GM23338 (cell line): ENCODE measurements around the gene RETNLB. TPM values are rescaled to one million over a fixed set of nuclear protein-coding genes. Genes with fewer than 3 reads are reported as not detected.

ENCODE experiments used
- ATAC-seq: fragments of 200-7000 bp; cut with Tn5 transposase; 3 replicates; pipeline ENCODE4 v1.9.1; 2020
- DNase-seq: peaks from one replicate; pipeline ENCODE4 v3.0.0-alpha.2; 2015; ENCODE audit warnings: low spot score
- H2AFZ ChIP-seq: fragments of 200-600 bp; sonication (generic); 2 replicates; pipeline ENCODE4 v1.8.0; 2016; ENCODE audit warnings: antibody characterized with exemption, mild to moderate bottlenecking, moderate library complexity
- H3F3A ChIP-seq: fragments of 200-600 bp; sonication (generic); replicated peaks from 2 replicates; pipeline ENCODE4 v1.8.0; 2017; ENCODE audit warnings: antibody characterized with exemption, mixed run types, low read depth
- H3K27ac ChIP-seq: fragments of 200-600 bp; sonication (generic); 2 replicates; pipeline ENCODE4 v1.6.1; 2016; ENCODE audit warnings: low read depth
- H3K27me3 ChIP-seq: fragments of 200-600 bp; sonication (generic); 2 replicates; pipeline ENCODE4 v1.8.0; 2016; ENCODE audit warnings: mild to moderate bottlenecking, mixed run types, moderate library complexity; ENCODE audit not compliant: insufficient read depth
- H3K36me3 ChIP-seq: fragments of 200-600 bp; sonication (generic); 2 replicates; pipeline ENCODE4 v1.8.0; 2016; ENCODE audit warnings: mild to moderate bottlenecking; ENCODE audit not compliant: insufficient read depth
- H3K4me1 ChIP-seq: fragments of 200-600 bp; sonication (generic); 2 replicates; pipeline ENCODE4 v1.8.0; 2016; ENCODE audit warnings: mild to moderate bottlenecking, moderate library complexity; ENCODE audit not compliant: insufficient read depth
- H3K4me2 ChIP-seq: fragments of 200-600 bp; sonication (generic); 2 replicates; pipeline ENCODE4 v1.7.1; 2017; ENCODE audit warnings: mixed run types
- H3K4me3 ChIP-seq: fragments of 200-600 bp; sonication (generic); 2 replicates; pipeline ENCODE4 v1.6.1; 2016; ENCODE audit warnings: mixed run types
- H3K79me2 ChIP-seq: fragments of 200-600 bp; sonication (generic); replicated peaks from 2 replicates; pipeline ENCODE4 v1.8.0; 2017; ENCODE audit warnings: mild to moderate bottlenecking; ENCODE audit not compliant: insufficient read depth
- H3K9me2 ChIP-seq: fragments of 200-600 bp; sonication (generic); 2 replicates; pipeline ENCODE4 v1.8.0; 2017; ENCODE audit not compliant: insufficient read depth
- H4K20me1 ChIP-seq: fragments of 200-600 bp; sonication (generic); replicated peaks from 2 replicates; pipeline ENCODE4 v1.8.0; 2017; ENCODE audit warnings: mild to moderate bottlenecking; ENCODE audit not compliant: insufficient read depth
- H3K27ac Mint-ChIP-seq: 2 replicates; pipeline ENCODE4 v1.8.0; 2020; ENCODE audit warnings: inconsistent platforms, mild to moderate bottlenecking, moderate library complexity, mixed read lengths
- H3K27me3 Mint-ChIP-seq: 3 replicates; pipeline ENCODE4 v1.8.0; 2022; ENCODE audit warnings: low read depth, mild to moderate bottlenecking, moderate library complexity, mixed read lengths, inconsistent platforms; ENCODE audit not compliant: insufficient read depth, poor library complexity
- H3K36me3 Mint-ChIP-seq: 3 replicates; pipeline ENCODE4 v1.8.0; 2021; ENCODE audit warnings: low read depth, mild to moderate bottlenecking, inconsistent platforms, moderate library complexity, mixed read lengths
- H3K4me1 Mint-ChIP-seq: 3 replicates; pipeline ENCODE4 v1.8.0; 2020; ENCODE audit warnings: mild to moderate bottlenecking, inconsistent platforms, mixed read lengths
- H3K4me3 Mint-ChIP-seq: 3 replicates; pipeline ENCODE4 v1.8.0; 2021; ENCODE audit warnings: moderate library complexity, mild to moderate bottlenecking, inconsistent platforms, mixed read lengths
- H3K9me3 Mint-ChIP-seq: 3 replicates; pipeline ENCODE4 v1.8.0; 2020; ENCODE audit warnings: moderate library complexity, mild to moderate bottlenecking, inconsistent platforms, mixed read lengths
- CREB1 ChIP-seq: fragments of 250-450 bp; sonication (Bioruptor Pico); IDR thresholded peaks from 2 replicates; pipeline ENCODE4 v1.5.0; 2020; ENCODE audit warnings: low read depth, mild to moderate bottlenecking, moderate library complexity
- ETS1 ChIP-seq: IDR thresholded peaks from 2 replicates; pipeline ENCODE4 v1.6.1; 2016; ENCODE audit warnings: antibody characterized with exemption
- EZH2 ChIP-seq: fragments of 200-600 bp; sonication (generic); IDR thresholded peaks from one replicate; pipeline ENCODE4 v1.8.0; 2017; ENCODE audit warnings: antibody characterized with exemption, mild to moderate bottlenecking, low read depth; ENCODE audit not compliant: unreplicated experiment
- EZH2phosphoT487 ChIP-seq: fragments of 200-600 bp; sonication (generic); IDR thresholded peaks from one replicate; pipeline ENCODE4 v1.8.1; 2018; ENCODE audit warnings: antibody characterized with exemption; ENCODE audit not compliant: unreplicated experiment
- JUNB ChIP-seq: IDR thresholded peaks from one replicate; pipeline ENCODE4 v1.6.1; 2016; ENCODE audit warnings: antibody characterized with exemption; ENCODE audit not compliant: unreplicated experiment
- POLR2AphosphoS5 ChIP-seq: IDR thresholded peaks from 2 replicates; pipeline ENCODE4 v1.6.1; 2016; ENCODE audit warnings: antibody characterized with exemption, low read depth
- STAT1 ChIP-seq: IDR thresholded peaks from one replicate; pipeline ENCODE4 v1.6.1; 2016; ENCODE audit warnings: antibody characterized with exemption; ENCODE audit not compliant: unreplicated experiment
- ZNF331 ChIP-seq: fragments of 250-450 bp; sonication (Bioruptor Pico); IDR thresholded peaks from 2 replicates; pipeline ENCODE4 v1.5.0; 2020; ENCODE audit warnings: low read depth, mild to moderate bottlenecking, moderate library complexity
- ZNF462 ChIP-seq: fragments of 250-450 bp; sonication (Bioruptor Pico); IDR thresholded peaks from 2 replicates; pipeline ENCODE4 v1.5.0; 2020; ENCODE audit warnings: mild to moderate bottlenecking, moderate library complexity
- polyA plus RNA-seq: library from polyadenylated mRNA; unstranded; fragments of >200 nt; fragmentation: Nextera tagmentation; extraction: Ambion mirVana; gene quantifications from 2 replicates; pipeline ENCODE4 v1.2.1, GENCODE V29; 2016
- total RNA-seq: library from RNA; depleted of rRNA; stranded (reverse); fragments of >200 nt; shearing (Covaris generic); gene quantifications from 2 replicates; pipeline ENCODE4 v1.2.3, GENCODE V29; 2014

Gene RETNLB
- total and polyA plus RNA-seq, 2 experiments from 2014 or later, result not detected

- no peak for TF ChIP-seq ZNF462
- no peak for TF ChIP-seq POLR2AphosphoS5
- TF ChIP-seq ZNF331 (CRISPR knock-in tag), result no peak
- no peak for TF ChIP-seq ETS1
- no peak for TF ChIP-seq EZH2
These were observed 33.1 kb downstream of the RETNLB start (continued) for GRCh38 chr3:108724101-108724500.

GRCh38 chr3:108722724-108723123 lies 34.5 kb downstream of the RETNLB start:
- Histone ChIP-seq H3K79me2 (no peaks in the 10 kb centered on the region), H3K4me1 (no peaks in the 10 kb centered on the region), H4K20me1 (no peaks in the 10 kb centered on the region), H3K4me3 (no peak overlapping the region), H3K36me3 (no peaks in the 10 kb centered on the region), H3K27ac (no peak overlapping the region), H2AFZ (no peak overlapping the region), H3K9me2 (peaks cover 11% of the 10 kb centered on the region), H3K27me3 (no peaks in the 10 kb centered on the region), H3K4me2 (no peak overlapping the region), H3F3A (no peaks in the 10 kb centered on the region)
- no peak for DNase-seq
- H3K27ac Mint-ChIP-seq, result no peak overlapping the region
- H3K4me3 Mint-ChIP-seq, result no peak overlapping the region
- H3K4me1 Mint-ChIP-seq, result no peaks in the 10 kb centered on the region
- ATAC-seq, result no peak
- H3K9me3 Mint-ChIP-seq, result no peaks in the 10 kb centered on the region
- H3K36me3 Mint-ChIP-seq, result no peaks in the 10 kb centered on the region
- peaks cover 2% of the 10 kb centered on the region for H3K27me3 Mint-ChIP-seq
- TF ChIP-seq ZNF331 (CRISPR knock-in tag), result no peak
- TF ChIP-seq ZNF462, result no peak
- TF ChIP-seq JUNB, result no peak
- no peak for TF ChIP-seq STAT1
- no peak for TF ChIP-seq EZH2
- TF ChIP-seq EZH2phosphoT487, result no peak
- TF ChIP-seq CREB1 (CRISPR knock-in tag), result no peak
